ENCODE measurements around the gene CDH18.
"Not testable (repeated sequence)": the region's sequence is repeated elsewhere in the genome, so short reads cannot be mapped to it uniquely, and the experiment has no call there.

CDH18 gene

DNA sequence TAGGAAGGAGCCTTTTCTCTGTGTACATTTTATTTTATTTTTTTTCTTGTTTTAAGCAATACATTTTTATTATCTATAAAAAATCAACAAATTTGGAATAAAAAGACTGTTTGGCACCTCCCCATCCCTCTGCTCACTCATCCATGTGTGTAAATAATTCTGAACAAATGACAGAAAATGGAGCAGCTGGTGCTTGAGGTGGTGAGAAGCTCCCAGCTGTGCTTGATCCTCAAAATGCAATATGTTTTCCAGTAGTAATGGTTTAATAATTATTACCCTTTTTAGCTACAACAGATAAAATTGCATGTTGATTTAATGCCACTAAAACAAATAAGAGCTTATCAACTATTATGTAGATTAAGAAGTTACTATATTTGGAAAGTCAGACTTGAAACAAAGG lies 132.5 kb downstream of the CDH18 start:
- DNase-seq (ENCODE audit: low read depth): no peak

DNA sequence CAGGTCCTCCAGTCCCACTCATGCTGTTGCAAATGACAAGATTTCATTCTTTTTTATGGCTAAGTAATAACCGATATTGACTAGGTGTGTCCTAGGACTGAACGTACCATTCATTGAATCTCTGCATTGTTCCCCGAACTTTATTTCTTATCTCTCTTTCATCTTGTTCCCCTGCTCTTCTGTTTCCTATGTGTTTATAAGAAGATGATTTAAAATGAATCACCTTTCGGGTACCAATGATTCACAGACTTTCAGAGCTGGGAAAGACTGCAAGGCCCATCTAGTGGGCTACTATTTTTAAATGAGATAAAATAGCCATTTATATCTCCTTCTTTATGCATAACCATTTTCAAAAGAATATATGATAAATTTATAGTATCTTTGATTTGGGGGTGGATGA lies 133.0 kb downstream of the CDH18 start:
- DNase-seq (ENCODE audit: low read depth): no peak

DNA sequence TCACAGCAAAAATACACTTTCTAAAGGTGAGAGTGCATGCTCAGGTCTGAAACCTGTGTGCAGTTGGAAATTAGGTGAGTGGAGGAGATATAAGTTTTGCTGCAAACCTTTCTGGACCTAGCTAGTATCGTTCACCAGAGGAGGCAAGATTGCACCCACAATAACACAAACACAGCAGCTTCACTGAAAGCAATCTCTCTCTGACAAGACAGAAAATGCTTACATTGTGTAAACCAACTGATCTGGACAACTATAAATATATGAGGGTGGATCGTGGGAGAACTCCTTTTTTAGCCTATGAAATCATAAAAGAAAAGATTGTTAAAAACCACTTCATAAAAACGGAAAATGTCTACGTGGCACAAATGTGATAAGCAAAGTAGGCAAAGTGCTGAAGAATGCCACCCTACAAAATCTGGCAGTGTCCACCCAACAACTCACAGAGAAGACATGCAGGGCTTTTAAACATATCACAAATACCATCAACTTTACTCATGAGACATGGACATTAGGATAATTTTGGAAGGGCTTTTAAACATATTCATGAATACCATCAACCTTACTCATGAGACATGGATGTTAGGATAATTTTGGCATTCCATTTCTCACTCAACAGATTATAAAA lies 134.3 kb downstream of the CDH18 start:
- no peak for DNase-seq (ENCODE audit: low read depth)

GRCh38 chr5:19837536-19838174 lies 150.3 kb downstream of the CDH18 start:
- no peak for DNase-seq (ENCODE audit: low read depth)

GRCh38 chr5:19835442-19835841 lies 152.6 kb downstream of the CDH18 start:
- no peak for DNase-seq (ENCODE audit: low read depth)

DNA sequence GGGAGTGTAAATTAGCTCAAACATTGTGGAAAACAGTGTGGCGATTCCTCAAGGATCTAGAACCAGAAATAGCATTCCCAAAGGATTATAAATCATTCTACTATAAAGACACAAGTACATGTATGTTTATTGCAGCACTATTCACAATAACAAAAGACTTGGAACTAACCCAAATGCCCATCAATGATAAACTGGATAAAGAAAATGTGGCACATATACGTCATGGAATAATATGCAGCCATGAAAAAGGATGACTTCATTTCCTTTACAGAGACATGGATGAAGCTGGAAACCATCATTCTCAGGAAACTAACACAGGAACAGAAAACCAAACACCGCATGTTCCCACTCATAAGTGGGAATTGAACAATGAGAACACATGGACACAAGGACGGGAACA lies 175.3 kb downstream of the CDH18 start:
- DNase-seq (ENCODE audit: low read depth): not testable (repeated sequence)

DNA sequence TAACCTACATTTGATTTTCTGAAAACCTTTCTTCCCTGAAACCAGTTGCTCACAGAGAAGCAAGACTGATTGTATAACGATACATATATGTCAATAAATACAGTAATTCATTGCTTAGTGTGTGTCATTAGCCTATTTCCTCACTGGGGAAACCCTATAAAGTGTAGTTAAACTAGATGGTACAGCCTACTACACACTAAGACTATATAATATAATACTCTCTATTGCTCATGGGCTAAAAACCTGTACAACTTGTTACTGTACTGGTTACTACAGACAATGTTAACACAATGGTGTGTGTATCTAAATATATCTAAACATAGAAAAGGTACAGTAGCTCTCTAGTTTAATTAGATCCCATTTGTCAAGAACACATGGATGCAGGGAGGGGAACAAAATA lies 181.2 kb downstream of the CDH18 start:
- no peak for DNase-seq (ENCODE audit: low read depth)

GRCh38 chr5:19802686-19803085 lies 185.3 kb downstream of the CDH18 start:
- no peak for DNase-seq (ENCODE audit: low read depth)

GRCh38 chr5:19795218-19795617 lies 192.8 kb downstream of the CDH18 start:
- no peak for DNase-seq (ENCODE audit: low read depth)

GRCh38 chr5:19790829-19791466 lies 197.1 kb downstream of the CDH18 start:
- no peak for DNase-seq (ENCODE audit: low read depth)

- DNase-seq (ENCODE audit: low read depth): no peak
Measured at GRCh38 chr5:19782566-19782965, 205.4 kb downstream of the CDH18 start.

GRCh38 chr5:19777363-19777762 lies 210.6 kb downstream of the CDH18 start:
- no peak for DNase-seq (ENCODE audit: low read depth)

GRCh38 chr5:19776886-19777285 lies 211.1 kb downstream of the CDH18 start:
- DNase-seq (ENCODE audit: low read depth): not testable (repeated sequence)

- no peak for DNase-seq (ENCODE audit: low read depth)
Measured at GRCh38 chr5:19771174-19771835, 216.7 kb downstream of the CDH18 start.

DNA sequence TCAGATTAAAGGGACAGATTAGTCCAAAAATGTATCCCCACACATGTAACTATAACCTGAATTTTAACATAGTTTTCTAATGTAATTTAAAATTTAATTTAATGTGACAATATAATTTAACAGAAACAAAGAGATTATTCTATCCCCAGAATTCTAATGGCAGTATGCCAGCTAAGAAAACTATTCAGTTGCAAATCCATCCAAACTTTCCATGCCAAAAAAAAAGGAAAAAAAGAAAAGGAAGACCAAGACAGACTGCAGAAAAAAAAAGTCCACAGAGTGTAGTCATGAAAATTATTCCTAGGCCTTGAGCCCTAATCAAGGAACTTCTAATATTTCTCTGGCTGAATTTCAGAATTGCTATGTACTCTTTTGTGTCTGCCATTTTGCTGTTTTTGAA lies 217.6 kb downstream of the CDH18 start:
- no peak for DNase-seq (ENCODE audit: low read depth)

- DNase-seq (ENCODE audit: low read depth): no peak
Measured at GRCh38 chr5:19767987-19768386, 220.0 kb downstream of the CDH18 start.

GRCh38 chr5:19753579-19753978 lies 234.4 kb downstream of the CDH18 start:
- no peak for DNase-seq (ENCODE audit: low read depth)

DNA sequence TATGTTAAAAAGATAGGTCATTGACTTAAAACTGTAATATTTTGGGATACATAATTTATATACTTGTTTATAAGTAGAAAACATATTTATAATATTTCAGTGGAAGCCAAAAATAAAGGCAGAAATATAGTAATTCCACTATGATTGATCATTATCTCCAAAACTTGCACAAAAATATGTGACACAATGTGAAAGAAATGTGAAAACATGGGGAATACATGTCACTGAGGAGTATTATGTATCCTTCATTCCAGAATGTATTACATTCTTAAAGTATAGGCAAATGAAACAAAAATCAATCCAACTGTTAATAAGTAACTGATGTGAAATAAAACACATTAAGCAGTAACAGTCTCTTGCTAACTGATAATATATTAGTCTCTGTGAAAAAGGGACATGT lies 236.7 kb downstream of the CDH18 start:
- DNase-seq (ENCODE audit: low read depth): no peak

- DNase-seq (ENCODE audit: low read depth): no peak
Measured at GRCh38 chr5:19745247-19745646, 242.8 kb downstream of the CDH18 start.

GRCh38 chr5:19739671-19740070 lies 248.3 kb downstream of the CDH18 start:
- no peak for DNase-seq (ENCODE audit: low read depth)

DNA sequence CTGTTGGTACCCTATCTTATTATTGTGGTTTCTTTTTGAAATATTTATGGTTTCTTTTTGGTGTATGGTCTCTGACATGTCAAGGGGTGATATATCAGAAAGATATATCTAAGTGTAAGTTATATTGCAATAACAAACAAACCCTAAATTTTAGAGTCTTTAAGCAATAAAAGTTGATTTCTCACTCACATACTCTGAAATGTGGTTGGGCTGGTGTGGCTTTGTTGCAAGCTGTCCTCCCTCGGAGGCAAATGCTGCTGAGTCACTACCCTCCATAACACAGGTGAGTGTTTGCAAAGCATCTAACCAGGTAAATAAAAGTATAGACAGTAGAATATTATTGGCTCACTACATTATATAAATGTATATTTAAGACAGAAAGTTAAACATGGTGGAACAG lies 253.2 kb downstream of the CDH18 start:
- DNase-seq (ENCODE audit: low read depth): no peak

- DNase-seq (ENCODE audit: low read depth): no peak
Measured at GRCh38 chr5:19733612-19734495, 254.1 kb downstream of the CDH18 start.
